Activated T-helper 2 cell treated with anti-CD3 and anti-CD28 coated beads, Interferon-gamma antibody, Interleukin-2, Interleukin-4, amounts not matched to agents 10 μg/mL and 5 μg/mL and 100 μg/mL, durations not matched to agents 14 hours and 24 hours and 36 hours (primary cell): ENCODE data around the gene HDLBP. TPM values are rescaled to one million over a fixed set of nuclear protein-coding genes. Genes with fewer than 3 reads are reported as not detected.

Source experiments
- DNase-seq: peaks from one replicate; pipeline ENCODE4 v3.0.0; 2021; ENCODE audit warnings: low spot score
- H3K27ac Mint-ChIP-seq: one replicate; pipeline ENCODE4 v1.8.0; 2021; ENCODE audit warnings: mixed read lengths
- H3K27me3 Mint-ChIP-seq: one replicate; pipeline ENCODE4 v1.8.0; 2021; ENCODE audit warnings: low read depth, mixed read lengths
- H3K36me3 Mint-ChIP-seq: one replicate; pipeline ENCODE4 v1.8.0; 2021; ENCODE audit warnings: low read depth, mixed read lengths
- H3K4me1 Mint-ChIP-seq: one replicate; pipeline ENCODE4 v1.8.0; 2021; ENCODE audit warnings: low read depth, mixed read lengths
- H3K4me3 Mint-ChIP-seq: one replicate; pipeline ENCODE4 v1.8.0; 2021; ENCODE audit warnings: low read depth, mild to moderate bottlenecking, moderate library complexity, mixed read lengths
- H3K9me3 Mint-ChIP-seq: one replicate; pipeline ENCODE4 v1.8.0; 2021; ENCODE audit warnings: mixed read lengths
- intact Hi-C: fragments of 100-400 bp; cut with micrococcal nuclease; formaldehyde crosslinking; loops from one replicate; pipeline ENCODE4 v1.15.1; 2023
- total RNA-seq: library from RNA; stranded (reverse); gene quantifications from 2 replicates; pipeline ENCODE4 v1.2.3, GENCODE V29; 2022

Gene HDLBP
- total RNA-seq, 1 donor from 2014 or later = 282 TPM

- intact Hi-C loops = no loop called here
- Mint-ChIP-seq H3K27ac (no peak overlapping the region), H3K27me3 (no peaks in the 10 kb centered on the region), H3K9me3 (no peaks in the 10 kb centered on the region), H3K4me1 (no peaks in the 10 kb centered on the region), H3K4me3 (no peak overlapping the region), H3K36me3 (no peaks in the 10 kb centered on the region)
- no peak for DNase-seq
Observed at GRCh38 chr2:241208058-241208457, 107.4 kb downstream of the HDLBP start.

GRCh38 chr2:241207641-241208040, 107.8 kb downstream of the HDLBP start:
- H3K27ac Mint-ChIP-seq = no peak overlapping the region
- no peaks in the 10 kb centered on the region for H3K36me3 Mint-ChIP-seq
- H3K4me1 Mint-ChIP-seq = no peaks in the 10 kb centered on the region
- H3K4me3 Mint-ChIP-seq = no peak overlapping the region
- H3K9me3 Mint-ChIP-seq = no peaks in the 10 kb centered on the region
- intact Hi-C loops = no loop called here
- DNase-seq = no peak
- H3K27me3 Mint-ChIP-seq = no peaks in the 10 kb centered on the region

GRCh38 chr2:241207151-241207550, 108.3 kb downstream of the HDLBP start:
- Mint-ChIP-seq H3K36me3 (no peaks in the 10 kb centered on the region), H3K9me3 (no peaks in the 10 kb centered on the region), H3K27ac (no peak overlapping the region), H3K4me3 (no peak overlapping the region), H3K4me1 (no peaks in the 10 kb centered on the region), H3K27me3 (no peaks in the 10 kb centered on the region)
- no peak for DNase-seq
- intact Hi-C loops = no loop called here

DNA sequence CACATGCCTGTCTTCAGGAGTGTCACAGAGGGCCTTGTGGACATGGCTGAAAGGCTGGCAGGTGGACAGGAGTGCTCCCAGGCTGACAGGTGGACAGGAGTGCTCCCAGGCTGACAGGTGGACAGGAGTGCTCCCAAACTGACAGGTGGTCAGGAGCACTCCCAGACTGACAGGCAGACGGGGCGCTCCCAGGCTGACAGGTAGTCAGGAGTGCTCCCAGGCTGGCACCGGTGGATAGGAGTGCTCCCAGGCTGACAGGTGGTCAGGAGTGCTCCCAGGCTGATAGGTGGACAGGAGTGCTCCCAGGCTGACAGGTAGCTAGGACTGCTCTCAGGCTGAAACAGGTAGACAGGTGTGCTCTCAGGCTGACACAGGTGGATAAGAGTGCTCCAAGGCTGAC, 110.4 kb downstream of the HDLBP start:
- Mint-ChIP-seq H3K27ac (no peak overlapping the region), H3K4me3 (no peak overlapping the region), H3K36me3 (no peaks in the 10 kb centered on the region), H3K4me1 (no peaks in the 10 kb centered on the region), H3K27me3 (no peaks in the 10 kb centered on the region), H3K9me3 (no peaks in the 10 kb centered on the region)
- no peak for DNase-seq
- intact Hi-C loops = no loop called here

DNA sequence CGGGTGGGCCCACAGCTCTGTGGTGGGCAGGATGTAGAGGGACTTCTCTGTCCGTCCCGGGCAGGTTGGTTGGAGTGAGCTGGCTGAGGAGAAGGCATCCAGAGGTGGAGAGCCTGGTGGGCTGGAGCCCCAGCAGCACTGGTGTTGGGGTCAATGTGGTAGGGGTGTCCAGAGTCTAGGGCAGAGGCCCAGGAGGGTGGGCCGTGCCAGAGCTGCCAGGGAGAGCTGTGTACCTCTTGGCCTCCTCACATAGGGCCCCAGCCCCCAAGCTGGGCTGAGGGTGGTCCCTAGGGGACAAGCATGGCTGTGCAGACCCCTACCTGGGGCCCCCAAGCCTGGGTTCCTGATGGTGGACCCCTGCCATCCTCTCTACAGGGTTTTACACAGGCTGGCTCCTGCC, 111.0 kb downstream of the HDLBP start:
- Mint-ChIP-seq H3K4me3 (no peak overlapping the region), H3K27ac (no peak overlapping the region), H3K36me3 (no peaks in the 10 kb centered on the region), H3K9me3 (no peaks in the 10 kb centered on the region), H3K4me1 (no peaks in the 10 kb centered on the region), H3K27me3 (no peaks in the 10 kb centered on the region)
- intact Hi-C loops = no loop called here
- DNase-seq = no peak

DNA sequence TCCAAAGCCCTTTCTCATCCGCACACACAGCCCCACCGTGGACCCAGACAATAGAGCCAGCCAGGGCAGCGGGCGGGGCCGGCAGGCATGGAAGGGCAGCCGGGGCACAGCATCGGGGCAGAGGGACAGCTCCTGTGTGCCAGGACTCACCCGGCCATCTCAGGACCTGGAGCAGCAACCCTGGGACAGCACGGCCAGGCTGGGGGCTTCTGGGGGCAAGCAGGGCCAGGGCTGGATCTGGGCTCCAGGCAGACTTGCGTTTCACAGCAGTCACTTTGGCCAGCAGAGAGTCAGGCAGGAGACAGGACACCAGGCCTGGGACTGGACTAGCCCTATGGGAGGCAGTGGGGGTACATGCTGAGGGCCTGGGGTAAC, 111.5 kb downstream of the HDLBP start:
- Mint-ChIP-seq H3K36me3 (no peaks in the 10 kb centered on the region), H3K4me1 (no peaks in the 10 kb centered on the region), H3K4me3 (no peak overlapping the region), H3K27me3 (no peaks in the 10 kb centered on the region), H3K27ac (no peak overlapping the region), H3K9me3 (no peaks in the 10 kb centered on the region)
- intact Hi-C loops = no loop called here
- no peak for DNase-seq

GRCh38 chr2:241203218-241204009, 112.1 kb downstream of the HDLBP start:
- H3K4me3 Mint-ChIP-seq = no peak overlapping the region
- no peaks in the 10 kb centered on the region for H3K4me1 Mint-ChIP-seq
- no peak for DNase-seq
- no peaks in the 10 kb centered on the region for H3K36me3 Mint-ChIP-seq
- intact Hi-C loops = no loop called here
- no peaks in the 10 kb centered on the region for H3K9me3 Mint-ChIP-seq
- H3K27me3 Mint-ChIP-seq = no peaks in the 10 kb centered on the region
- no peak overlapping the region for H3K27ac Mint-ChIP-seq

GRCh38 chr2:241202681-241203080, 112.8 kb downstream of the HDLBP start:
- no peak overlapping the region for H3K27ac Mint-ChIP-seq
- no peaks in the 10 kb centered on the region for H3K4me1 Mint-ChIP-seq
- intact Hi-C loops = no loop called here
- no peaks in the 10 kb centered on the region for H3K9me3 Mint-ChIP-seq
- no peak for DNase-seq
- no peak overlapping the region for H3K4me3 Mint-ChIP-seq
- H3K27me3 Mint-ChIP-seq = no peaks in the 10 kb centered on the region
- H3K36me3 Mint-ChIP-seq = no peaks in the 10 kb centered on the region

GRCh38 chr2:241202268-241202585, 113.2 kb downstream of the HDLBP start:
- H3K36me3 Mint-ChIP-seq = no peaks in the 10 kb centered on the region
- DNase-seq = no peak
- intact Hi-C loops = no loop called here

DNA sequence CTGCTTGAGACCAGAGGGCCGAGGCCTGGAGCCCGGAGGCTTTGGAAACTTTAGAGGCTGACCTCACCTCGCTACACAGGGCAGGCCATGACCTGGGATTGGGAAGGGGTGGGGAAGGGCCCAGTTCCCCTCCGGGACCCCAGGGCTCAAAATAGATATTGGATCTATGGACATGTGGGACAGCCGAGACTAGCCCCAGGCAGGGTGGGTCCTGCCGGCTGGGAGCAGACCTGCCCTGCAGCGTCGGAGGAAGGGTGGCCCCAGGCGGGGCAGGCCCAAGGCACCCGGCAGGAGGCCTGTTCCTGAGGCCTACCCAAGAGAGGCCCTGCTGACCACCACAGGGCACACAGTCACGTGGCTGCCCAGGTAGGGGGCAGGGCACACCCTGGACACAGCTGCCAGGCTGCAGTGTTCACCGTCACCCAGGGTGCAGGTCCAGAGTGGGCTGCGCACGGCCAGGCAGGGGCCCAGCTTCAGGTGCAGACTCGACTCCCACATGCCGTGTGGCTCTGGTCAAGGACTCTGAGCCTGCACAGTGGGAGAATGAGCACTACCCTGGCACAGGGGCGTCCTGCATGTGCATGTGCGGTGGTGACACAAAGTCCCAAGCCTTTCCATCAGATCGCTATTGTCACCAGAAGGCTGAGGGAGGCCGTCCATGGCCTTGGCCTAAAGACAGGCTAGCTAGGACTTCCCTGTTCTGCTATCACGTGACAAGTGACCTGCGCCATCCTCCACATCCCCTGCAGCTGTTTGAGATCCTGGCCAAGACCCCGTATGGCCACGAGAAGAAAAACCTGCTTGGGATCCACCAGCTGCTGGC, 113.8 kb downstream of the HDLBP start:
- intact Hi-C loops = no loop called here
- no peak overlapping the region for H3K27ac Mint-ChIP-seq
- no peak overlapping the region for H3K4me3 Mint-ChIP-seq
- no peaks in the 10 kb centered on the region for H3K4me1 Mint-ChIP-seq
- H3K9me3 Mint-ChIP-seq = no peaks in the 10 kb centered on the region
- no peaks in the 10 kb centered on the region for H3K36me3 Mint-ChIP-seq
- H3K27me3 Mint-ChIP-seq = no peaks in the 10 kb centered on the region
- DNase-seq = no peak

More at GRCh38 chr2:241202268-241202585, 113.2 kb downstream of the HDLBP start:
- Mint-ChIP-seq H3K4me3 (no peak overlapping the region), H3K4me1 (no peaks in the 10 kb centered on the region), H3K27me3 (no peaks in the 10 kb centered on the region), H3K9me3 (no peaks in the 10 kb centered on the region), H3K27ac (no peak overlapping the region)

GRCh38 chr2:241200822-241201395, 114.6 kb downstream of the HDLBP start:
- intact Hi-C loops = no loop called here
- no peaks in the 10 kb centered on the region for H3K4me1 Mint-ChIP-seq
- H3K9me3 Mint-ChIP-seq = no peaks in the 10 kb centered on the region
- H3K27me3 Mint-ChIP-seq = no peaks in the 10 kb centered on the region
- H3K36me3 Mint-ChIP-seq = no peaks in the 10 kb centered on the region
- DNase-seq = no peak
- H3K27ac Mint-ChIP-seq = no peak overlapping the region
- no peak overlapping the region for H3K4me3 Mint-ChIP-seq

GRCh38 chr2:241199897-241200821, 115.3 kb downstream of the HDLBP start:
- intact Hi-C loops = no loop called here

More at GRCh38 chr2:241199897-241200821, 115.3 kb downstream of the HDLBP start:
- Mint-ChIP-seq H3K4me1 (no peaks in the 10 kb centered on the region), H3K27ac (no peak overlapping the region), H3K4me3 (no peak overlapping the region), H3K36me3 (no peaks in the 10 kb centered on the region), H3K27me3 (no peaks in the 10 kb centered on the region), H3K9me3 (no peaks in the 10 kb centered on the region)
- DNase-seq = no peak
